HG02970 (cell line): ENCODE measurements around the gene AGAP1.

Source experiments
- ATAC-seq: cut with Tn5 transposase; IDR thresholded peaks from one replicate; pipeline ENCODE4 v1.9.1; 2021; ENCODE audit warnings: mild to moderate bottlenecking, moderate library complexity, moderate number of reproducible peaks; ENCODE audit not compliant: unreplicated experiment, low FRiP score

The AGAP1 gene

GRCh38 chr2:235485362-235485761 is 8.5 kb upstream of the AGAP1 start:
- ATAC-seq = no peak

- ATAC-seq = no peak
Measured at GRCh38 chr2:235486729-235487128, 7.1 kb upstream of the AGAP1 start.

DNA sequence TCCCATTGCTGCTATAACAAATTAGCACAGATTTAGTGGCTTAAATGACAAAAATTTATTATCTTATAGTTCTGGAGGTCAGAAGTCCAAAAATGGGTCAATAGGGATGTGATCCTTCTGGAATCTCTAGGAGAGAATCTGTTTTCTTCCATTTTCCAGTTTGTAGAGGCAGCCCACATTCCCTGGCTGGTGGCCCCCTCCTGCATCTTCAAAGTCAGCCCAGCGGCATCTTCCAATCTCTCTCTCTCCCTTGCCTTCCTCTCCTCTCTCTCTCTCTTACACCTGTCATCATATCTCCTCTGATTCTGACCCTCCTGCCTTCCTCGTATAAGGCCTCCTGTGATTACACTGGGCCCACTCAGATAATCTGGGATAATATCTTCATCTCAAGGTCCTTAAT is 3.9 kb upstream of the AGAP1 start:
- no peak for ATAC-seq

DNA sequence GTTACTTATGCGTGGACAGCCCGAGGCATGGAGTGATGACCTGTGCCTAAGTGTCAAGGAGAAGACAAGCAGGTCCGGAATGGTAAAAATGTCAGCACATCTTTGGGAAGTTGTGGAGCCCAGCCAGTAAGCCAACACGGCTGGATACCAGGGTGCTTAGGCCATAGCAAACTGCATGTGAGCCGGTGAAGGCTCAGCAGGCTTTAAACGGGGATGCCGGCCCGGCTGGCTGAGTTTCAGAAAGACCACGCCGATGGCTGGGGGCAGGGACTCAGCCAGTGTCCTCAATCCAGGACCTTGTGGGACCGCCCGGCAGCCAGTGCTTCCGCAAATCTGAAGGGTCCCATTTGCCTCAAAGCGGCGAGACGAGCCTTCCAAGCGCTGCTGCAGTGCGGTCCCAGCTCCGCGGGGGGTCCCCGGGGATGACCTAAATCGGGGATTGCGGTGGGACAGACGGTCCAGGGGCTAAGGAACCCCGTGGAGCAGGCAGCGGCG is 946 bp upstream of the AGAP1 start:
- ATAC-seq = no peak

DNA sequence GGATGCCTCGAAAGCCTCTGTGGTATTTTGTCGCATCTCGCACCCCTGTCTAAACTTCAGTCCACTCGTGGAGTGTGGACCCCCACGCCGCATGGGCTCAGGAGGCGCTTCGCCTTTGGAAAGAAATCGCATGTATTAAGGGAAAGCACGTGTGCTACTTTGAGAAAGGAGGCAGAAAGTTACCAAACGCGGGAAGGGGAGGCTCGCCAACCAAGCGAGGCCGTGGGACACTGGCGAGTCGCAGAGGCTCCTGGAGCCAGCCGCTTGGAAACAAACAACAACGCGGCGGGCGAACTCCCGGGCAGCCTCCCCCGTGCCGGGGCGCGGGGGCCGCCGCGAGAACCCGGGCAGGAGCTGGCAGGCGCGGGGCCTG is 455 bp upstream of the AGAP1 start:
- ATAC-seq = no peak

DNA sequence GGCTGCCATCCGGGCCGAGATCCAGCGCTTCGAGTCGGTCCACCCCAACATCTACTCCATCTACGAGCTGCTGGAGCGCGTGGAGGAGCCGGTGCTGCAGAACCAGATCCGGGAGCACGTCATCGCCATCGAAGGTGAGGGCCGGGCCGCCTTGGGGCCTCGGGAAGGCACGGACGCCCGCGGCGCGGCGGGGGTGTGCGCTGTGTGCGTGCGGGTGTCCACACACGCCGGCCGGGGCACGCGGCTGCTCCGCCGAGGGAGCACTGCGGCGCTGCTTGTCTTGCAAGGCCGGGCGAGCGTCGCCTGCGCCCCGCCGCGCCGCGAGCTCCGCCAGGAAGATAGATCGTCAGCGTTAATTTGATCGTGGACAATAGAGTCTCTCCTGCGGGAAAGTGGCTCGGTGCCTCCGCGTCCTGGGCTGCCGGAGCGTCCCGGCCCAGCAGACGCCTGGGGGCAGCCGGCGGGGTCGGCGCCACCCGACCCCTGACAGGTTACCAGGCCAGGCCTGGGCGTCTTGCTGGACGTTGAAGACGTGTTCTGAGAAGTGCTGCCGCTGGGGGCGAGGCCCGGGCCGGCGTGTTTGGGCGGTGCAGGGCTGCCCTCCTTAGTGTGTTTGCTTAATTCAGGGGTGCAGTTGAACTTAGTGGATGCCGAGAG is 1.0 kb downstream of the AGAP1 start:
- ATAC-seq = no peak

DNA sequence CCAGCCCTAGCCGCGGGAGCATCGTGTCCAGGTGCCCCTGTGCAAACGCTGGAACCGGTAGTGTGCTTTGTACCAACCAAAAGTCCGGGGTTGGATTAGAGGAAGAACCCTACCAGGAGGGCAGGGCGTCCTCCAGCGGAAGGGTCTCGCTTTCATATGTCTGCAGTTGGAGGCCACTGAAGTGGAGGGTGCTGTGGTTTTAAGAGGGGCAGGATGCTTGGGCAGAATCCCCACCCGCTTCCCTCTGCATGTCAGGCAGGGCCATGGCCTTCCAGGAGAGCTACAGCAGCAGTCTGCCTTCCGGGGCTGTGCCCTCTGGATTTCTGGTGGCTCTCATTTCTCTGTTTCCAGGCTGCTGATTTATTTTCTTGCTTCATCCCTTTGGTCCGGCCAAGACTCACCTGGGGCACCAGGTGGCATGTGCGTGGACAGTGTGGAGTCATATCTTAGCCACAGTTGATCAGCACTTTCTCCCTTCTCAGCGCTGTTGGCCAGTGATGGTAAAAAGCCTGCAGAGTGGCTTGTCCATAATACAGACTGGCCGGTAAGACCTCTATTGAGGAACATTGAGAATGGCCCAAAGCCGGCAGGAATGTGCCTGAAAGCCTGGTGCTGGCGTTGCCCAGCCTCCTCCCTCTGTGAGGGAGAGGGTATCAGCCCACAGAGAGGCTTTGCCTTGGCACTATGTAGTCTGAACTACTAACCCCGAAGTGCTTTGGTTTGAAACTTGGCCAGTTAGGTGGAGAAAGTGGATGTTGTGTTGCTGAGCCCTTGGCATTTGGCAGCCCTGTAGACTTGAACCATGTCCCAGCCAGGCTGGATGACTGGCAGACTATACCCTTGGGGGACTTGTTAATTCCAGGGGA is 1.8 kb downstream of the AGAP1 start:
- no peak for ATAC-seq

DNA sequence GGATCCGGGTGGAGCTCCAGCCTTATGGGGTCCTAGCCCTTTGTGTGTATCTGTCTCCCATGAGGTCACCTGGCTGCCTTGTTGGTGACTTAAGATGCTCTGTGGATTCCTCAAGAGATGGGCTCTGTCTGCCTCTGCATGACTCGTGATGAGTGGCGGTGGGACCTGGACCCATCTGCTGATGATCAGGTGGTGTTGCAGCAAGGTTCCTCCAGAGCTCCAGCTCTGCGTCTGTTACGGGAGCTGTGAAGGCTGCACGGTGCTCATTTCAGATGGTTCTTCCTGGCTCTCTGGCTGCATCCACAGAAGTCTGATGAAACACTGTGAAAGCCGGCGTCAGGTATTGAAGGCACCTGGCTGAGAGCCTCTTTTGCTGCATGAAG is 2.4 kb downstream of the AGAP1 start:
- ATAC-seq = no peak

GRCh38 chr2:235497096-235497495 is 3.3 kb downstream of the AGAP1 start:
- ATAC-seq = no peak

- ATAC-seq = no peak
Measured at GRCh38 chr2:235498541-235498940, 4.7 kb downstream of the AGAP1 start.

- ATAC-seq = no peak
Measured at GRCh38 chr2:235498946-235499812, 5.3 kb downstream of the AGAP1 start.

- ATAC-seq = no peak
Measured at GRCh38 chr2:235500110-235500760, 6.4 kb downstream of the AGAP1 start.

GRCh38 chr2:235500761-235501672 is 7.2 kb downstream of the AGAP1 start:
- ATAC-seq = no peak

GRCh38 chr2:235501673-235502031 is 7.8 kb downstream of the AGAP1 start:
- no peak for ATAC-seq

DNA sequence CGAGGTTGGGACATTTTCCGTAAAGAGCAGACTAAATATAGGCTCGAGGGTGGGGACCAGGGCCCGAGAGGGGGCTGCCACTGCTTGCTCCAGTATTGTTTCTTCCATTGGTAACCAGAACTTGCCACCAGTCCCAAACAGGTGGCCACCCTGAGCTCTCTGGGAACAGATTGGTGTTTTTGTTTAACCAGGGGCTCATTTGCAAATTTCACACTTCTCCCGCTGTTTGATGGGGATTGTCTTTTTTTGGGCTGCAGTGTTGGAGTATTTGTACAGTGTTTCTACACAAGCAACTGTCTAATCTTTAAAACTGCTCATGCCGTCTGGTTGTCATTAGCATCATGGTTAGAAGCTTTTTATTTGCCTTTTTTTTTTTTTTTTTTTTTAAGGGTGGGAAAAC is 8.5 kb downstream of the AGAP1 start:
- ATAC-seq = no peak

DNA sequence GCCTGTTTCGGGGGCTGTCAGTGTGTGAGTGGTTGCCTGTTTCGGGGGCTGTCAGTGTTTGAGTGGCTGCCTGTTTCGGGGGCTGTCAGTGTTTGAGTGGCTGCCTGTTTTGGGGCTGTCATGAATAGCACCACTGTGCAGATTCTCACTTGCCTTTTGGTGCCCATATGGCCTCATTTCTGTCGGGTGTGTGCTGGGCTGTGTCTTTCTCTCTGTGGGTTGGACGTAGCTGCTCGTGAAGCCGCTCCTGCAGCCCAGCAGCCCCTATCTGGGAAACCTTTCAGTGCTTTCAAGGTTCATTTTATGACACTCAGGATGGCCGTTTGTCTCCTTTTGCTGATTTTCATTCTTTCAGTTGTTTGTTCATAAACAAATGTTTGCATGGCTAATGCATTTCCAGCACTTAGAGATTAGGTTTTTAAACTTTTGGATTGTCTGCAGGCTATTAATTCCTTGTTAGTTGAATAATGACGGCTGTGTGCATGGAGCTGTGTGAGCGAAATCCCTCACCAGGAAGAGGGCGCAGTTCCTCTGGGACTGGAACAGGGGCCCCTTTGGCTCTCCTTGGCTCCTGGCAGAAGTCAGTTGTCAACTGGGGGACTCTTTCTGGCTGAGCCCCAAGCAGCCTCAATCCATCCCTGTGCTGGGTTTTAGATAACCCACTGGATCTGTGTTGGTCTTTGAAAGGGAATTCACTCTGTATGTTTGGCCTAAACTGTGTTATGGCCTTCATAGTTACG is 10.8 kb downstream of the AGAP1 start:
- ATAC-seq = no peak

GRCh38 chr2:235505181-235505741 is 11.4 kb downstream of the AGAP1 start:
- no peak for ATAC-seq

- ATAC-seq = no peak
Measured at GRCh38 chr2:235506291-235506996, 12.6 kb downstream of the AGAP1 start.
